COLO668 (cell line): ENCODE measurements around the gene CEP295NL.
"Not testable (repeated sequence)": the region's sequence is repeated elsewhere in the genome, so short reads cannot be mapped to it uniquely, and the experiment has no call there.

Experiments
- DNase-seq: peaks from one replicate; lab custom pipeline; 2025; ENCODE audit not compliant: unreplicated experiment; lab: John Stamatoyannopoulos, UW

The CEP295NL gene

DNA sequence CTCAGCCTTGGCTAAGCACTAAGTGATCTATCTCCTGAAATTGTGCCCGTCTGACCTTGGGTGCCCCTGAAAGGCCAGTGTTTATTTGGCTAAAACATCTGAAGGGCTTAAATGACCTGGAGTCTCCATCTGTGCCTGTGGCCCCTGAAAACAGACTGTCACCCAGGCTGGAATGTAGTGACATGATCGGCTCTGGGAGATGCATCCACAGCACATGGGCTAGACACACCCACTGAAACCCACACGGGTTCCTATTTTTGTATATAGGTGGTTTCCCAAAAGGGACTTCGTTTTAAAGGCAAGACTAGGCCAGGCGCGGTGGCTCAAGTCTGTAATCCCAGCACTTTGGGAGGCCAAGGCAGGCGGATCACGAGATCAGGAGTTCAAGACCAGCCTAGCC, 13.5 kb downstream of the CEP295NL start:
- DNase-seq: no peak

DNA sequence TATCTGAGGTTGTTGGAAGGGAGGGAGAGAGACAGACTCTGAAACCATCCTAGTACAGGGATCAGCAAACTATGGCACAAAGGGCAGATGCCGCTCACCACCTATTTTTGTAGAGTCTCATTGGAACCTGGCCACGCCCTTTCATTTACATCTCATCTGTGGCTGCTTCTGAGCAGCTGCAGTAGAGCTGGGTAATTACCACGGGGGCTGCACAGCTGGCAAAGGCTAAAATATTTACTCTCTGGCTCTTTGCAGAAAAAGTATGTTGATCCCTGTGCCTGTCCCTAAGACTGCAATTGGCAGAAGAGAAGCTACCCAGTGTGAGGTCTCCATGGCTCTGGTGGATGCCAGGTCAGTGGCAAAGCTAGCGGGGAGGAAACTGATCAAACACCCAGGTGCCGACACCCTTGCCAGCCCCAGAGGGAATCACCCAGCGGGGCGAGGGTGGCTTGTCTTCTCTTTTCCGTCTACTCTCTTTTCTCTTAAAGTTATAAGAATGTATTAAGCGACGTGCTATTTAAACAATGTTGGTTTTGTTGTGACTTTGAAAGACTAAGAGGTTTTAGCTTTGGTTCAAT, 14.0 kb downstream of the CEP295NL start:
- DNase-seq: no peak

DNA sequence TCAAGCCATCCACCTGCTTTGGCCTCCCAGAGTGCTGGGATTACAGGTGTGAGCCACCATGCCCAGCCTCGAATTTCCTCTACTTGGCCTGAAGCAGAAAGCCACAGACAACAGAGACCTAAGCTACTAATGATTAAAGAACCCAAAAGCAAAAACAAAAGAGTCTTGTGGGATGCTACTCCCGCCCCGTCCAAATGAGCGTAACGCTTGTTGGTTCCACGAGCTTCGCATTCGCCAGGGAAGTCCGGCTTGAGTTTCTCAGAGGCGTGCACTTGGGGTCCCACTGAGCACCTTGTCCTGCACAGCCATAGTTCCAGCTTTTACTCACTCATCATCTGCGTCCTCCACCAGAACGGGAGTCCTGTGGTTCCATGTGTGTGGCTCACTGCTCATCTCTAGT, 16.0 kb downstream of the CEP295NL start:
- DNase-seq: no peak

DNA sequence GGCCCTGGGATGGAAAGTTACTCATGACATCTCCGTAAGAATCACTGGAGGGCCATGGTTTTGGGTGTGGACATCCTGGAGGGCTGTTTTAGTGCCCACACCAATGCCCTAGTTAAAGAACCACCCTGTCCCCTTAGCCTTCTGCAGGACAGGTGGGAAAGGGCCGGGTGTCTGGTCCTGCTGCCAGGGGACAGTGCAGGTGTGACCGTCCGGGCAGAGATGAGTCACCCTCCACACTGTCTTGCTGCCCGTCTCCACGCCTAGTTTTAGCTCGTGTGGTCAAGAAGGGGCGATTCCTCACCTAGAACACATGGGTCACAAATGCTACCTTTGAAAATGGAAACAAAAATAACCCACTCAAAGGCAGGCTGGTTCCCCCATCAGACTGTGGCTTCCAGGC, 17.0 kb downstream of the CEP295NL start:
- DNase-seq: no peak

DNA sequence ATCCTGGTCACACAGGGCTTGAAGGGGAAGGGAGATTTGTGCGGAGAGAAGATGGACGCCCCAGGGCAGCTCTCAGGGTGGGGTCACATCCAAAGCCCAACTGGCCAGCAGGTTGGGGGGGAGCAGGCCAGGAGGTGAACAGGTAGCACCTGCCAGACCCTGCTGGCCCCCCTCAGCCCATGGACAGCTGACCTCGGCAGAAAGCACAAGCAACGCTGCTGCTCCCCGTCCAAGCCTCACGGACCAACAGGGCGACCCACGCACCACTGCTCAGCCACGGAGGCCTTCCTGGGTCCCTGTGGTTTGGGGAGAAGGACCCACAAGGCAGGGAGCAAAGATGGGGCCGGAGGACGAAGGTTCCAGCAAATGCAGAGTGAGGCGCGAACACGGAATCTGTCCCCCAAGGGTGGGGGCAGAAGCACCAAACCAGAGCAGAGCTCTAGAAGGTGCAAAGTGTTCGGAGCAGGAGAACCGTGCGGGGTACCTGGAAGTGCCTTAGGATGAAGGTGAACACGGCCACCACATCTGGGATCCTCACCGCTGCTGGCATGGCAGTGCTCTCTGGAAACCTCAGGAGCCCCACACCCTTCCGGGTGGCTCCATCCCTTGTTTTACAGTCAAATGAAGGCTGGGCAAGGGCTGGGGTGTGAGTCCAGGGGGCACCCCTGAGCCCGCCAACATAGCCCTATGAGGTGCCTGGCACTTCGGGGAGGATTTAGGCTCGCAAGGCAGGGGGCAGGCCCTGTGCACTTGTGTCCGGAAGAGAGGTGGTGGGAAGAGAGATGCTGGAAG, 17.9 kb downstream of the CEP295NL start:
- no peak for DNase-seq

DNA sequence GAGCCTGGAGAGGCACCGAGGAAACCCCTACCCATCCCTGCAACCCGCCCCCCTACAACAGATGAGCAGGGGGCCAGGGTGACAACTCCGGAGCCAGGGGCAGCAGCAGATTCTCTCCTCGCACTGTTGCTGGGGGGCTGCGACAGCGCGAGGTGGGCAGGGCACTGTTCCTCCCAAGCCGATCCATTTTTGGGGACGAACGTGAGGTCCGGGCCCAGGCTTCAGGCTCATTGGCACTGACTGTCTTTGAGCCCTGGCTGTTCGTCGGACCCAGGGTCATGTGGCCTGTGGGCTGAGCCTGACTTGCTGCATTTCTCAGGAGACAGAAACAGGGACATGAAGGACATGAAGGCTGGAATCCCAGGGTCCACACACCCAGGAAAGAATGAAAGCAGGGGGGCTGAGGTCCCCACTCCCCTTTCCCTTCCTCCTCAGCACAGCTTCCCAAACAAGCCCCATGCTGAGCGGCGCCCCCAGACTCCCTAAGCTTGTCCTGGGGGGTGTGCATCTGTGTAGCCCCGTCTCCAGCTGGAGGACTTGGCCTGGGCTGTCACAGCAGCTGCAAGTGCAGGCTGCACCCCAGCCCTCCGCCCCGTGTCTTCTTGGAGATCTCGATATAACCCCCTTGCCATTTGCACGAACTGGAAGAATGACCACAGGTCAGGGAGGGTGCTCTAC, 18.7 kb downstream of the CEP295NL start:
- no peak for DNase-seq

DNA sequence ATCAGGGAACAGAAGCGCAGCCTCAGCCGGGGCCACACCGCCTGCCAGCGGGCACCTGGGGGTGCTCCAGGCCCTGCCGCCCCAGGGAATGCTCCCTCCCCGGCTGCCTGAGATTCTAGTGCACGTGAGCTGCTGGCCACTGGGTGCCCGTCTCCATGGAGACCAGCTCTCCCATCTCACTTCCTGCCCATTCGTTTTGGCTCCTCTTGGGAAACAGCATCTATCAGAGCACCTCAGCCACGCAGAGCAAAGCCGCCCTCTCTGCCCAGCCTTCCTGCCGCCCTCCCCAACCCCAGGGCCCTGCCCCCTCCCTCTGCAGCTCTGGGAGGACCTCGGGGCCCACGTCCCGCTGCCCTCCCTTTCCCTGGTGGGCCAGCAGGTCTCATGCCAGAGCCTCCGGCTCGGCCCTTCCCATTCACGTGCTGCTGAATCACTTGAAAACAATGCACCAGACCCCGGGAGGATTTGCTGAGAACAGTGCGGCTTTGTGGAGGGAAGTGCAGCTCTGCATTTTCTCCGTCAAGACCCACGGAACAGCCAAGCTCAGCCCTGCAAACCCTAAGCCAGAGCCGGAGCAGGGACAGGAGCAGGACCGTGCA, 19.4 kb downstream of the CEP295NL start:
- peak; percentile 62 for DNase-seq

DNA sequence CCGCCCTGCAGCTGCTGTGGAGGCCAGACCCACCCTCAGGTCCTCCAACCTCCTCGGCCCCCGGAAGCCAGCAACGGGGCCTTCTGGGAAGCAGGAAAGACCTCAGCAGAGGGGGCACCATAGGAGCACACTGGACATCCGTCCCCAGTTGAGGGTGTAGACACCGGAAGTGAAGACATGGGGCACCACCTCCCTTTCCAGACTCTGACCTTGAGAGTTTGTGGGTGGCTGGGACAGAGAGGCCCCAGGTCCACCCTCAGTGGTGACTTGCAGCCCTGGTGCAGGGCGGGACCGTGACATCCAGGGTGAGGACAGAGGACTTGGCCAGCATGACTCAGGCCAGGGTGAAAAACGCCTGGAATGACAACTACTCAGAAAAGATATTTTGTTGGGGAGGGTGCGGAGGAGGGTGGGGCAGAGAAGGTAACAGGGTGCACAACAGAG, 19.9 kb downstream of the CEP295NL start:
- no peak for DNase-seq

DNA sequence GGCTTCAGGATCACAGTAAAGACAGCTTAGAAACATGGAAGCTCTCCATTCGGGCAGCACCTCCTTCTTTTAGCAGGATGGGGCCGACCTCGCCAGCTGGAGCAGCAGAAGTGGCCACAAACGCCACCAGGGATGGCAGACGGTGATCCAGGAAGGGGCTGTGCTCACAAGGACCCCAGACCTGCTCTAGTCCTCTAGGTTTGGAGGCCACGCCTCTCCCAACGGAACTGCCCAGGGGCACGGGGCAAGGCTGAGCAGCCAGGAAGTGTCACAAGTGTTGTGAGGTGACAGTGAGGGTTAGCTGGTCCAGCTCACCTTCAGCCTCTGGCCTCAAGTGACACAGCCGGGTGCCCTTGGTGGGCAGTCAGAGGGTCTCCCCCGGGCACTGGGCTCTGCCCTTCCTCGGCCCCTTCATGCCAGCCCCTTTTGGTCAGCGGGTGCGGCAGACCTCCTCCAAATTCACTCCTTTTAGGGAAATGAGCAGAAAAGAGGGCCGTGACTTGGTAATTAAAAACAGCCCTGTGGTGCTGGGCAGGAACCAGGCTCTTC, 20.4 kb downstream of the CEP295NL start:
- DNase-seq: no peak

DNA sequence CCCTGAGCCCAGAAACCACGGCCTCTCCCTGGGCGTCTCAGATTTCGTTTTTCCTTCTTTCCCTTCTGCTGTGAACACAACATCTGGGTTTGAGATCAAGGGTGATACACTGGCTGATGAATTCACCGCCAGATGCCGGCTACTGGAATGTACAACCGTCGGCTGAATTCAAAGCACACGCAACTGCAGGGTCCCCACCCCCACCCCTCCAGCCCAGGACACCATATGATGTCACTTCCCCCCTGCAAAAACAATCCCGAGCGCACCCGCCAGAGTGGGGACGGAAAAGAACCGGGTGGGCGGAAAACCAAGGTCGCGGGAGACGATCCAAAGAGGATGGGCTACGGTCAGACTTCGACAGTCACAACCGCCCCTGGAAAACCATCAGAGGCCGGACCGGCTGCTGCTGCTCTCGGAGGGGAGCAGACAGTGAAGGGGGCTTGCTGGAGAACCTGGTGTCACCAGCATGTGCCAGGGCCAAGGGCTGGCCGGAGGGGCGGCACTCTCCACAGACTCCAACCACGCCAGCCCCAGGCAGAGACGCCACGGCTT, 23.3 kb downstream of the CEP295NL start:
- no peak for DNase-seq

DNA sequence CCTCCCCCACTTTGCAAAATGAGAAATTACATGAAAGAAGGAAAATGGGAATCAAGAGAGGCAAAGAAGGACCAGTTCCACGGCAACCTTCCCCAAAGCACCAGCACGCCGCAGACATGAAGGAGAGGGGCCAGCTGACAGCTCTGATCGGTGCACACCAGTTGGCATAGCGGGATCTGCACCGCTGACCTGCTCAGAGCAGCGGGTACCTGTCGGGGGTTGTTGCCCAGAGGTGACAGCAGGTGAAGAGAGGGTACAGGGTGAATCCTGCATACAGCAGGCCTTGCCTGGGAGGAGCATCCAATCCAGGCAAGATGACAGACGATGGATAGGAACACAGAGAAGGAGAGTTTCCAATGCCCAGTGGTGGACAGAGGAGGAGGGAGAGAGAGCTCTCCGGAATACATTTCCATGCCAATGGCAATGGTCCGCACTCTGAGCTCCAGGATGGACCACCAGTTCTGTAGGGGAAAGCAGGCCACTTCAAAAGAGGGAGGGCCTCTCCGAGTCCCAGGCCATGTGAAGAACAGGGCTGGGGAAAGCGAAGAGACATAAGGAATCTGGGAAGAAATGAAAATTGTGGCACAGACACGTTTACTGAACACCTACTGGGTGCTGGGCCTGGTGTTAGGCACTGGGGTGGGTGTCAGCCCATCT, 24.0 kb downstream of the CEP295NL start:
- DNase-seq: no peak

DNA sequence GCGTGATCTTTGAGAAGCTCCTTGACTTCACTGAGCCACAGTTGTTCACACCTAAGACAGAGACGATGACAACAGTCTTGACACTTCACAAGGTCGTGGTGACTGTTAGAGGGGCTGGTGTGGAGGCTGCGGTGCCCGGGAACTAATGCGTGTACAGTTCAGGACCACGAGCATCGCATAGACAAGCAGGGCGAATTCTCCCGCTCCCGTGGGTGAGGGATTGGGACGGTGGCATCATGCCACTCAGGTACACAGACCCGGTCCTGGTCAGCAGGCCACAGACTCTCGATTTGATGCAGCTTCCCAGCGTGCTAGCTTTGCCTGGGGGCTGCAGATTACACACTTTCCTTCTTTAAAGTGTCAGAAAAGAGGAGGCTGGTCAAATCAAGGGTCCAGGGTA, 24.7 kb downstream of the CEP295NL start:
- no peak for DNase-seq

DNA sequence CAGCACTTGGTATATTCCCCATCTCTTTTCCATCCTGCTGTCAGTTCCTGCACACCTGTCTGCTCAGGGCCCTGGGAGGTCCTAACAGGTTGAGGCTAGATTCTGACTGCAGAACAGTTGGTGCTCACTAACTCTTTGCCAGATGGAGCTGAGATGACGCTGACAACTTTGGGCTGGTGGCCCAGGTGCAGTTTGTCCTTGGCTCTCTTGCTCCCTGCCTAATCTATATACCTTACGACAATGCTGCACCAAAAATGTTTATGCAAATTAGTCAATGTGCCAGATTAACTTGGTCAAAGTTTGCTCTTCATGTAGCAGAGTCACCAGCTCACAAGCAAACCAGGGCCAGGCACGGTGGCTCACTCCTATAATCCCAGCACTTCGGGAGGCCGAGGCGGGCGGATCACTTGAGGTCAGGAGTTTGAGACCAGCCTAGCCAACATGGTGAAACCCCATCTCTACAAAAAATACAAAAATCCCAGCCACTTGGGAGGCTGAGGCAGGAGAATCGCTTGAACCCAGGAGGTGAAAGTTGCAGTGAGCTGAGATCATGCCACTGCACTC, 26.0 kb downstream of the CEP295NL start:
- not testable (repeated sequence) for DNase-seq

DNA sequence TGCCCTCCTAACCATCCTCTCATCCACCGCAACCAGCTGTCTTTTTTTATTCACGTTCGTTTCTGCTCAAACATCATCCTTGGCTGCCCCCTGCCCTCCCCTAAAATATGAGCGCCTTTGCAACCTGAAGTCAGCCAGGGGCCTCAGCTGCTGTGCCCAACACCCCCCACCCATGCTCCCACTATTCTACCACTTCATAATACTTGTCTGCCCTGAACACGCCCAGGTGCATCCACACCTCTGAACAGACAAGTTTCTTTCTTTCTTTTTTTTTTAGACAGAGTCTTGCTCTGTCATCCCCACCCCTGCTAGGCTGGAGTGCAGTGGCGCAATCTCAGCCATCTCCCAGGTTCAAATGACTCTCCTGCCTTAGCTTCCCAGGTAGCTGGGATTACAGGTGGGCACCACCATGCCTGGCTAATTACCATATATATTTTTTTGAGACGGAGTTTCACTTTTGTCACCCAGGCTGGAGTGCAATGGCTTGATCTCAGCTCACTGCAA, 26.9 kb downstream of the CEP295NL start:
- no peak for DNase-seq

DNA sequence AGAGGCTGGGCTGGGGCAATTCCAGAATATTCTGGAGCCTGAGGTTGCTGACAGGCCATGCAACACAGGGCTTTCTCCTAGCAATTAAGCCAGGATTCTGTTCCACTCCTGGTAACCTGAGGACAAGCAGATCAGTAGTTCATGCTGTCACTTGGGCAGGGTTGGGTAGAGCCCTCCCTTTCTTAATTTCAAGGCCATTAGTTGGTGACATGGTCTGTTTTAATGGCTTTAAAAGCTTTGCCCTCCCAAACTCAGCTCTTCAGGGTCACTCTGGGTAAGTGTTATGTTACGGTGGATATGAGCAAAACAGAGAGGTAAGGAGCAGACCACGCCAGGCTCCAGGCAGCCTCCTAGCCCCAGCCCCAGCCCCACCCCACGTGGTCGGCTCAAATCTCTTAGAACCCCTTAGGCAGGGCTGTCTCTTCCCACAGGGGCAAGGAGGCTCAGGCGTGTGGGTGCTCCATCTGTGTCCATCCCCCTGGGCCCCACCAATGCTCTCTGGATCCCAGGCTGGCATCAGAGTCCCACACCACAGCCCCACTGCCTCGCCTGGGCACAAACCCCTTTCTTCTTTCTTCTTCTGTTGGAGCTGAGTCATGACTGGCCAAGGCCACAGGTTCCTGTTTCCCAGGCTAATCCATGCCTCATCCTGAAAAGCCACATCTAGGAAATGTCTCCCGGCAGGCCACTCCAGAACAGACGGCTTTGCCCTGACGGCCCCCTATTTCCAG, 27.5 kb downstream of the CEP295NL start:
- DNase-seq: no peak

DNA sequence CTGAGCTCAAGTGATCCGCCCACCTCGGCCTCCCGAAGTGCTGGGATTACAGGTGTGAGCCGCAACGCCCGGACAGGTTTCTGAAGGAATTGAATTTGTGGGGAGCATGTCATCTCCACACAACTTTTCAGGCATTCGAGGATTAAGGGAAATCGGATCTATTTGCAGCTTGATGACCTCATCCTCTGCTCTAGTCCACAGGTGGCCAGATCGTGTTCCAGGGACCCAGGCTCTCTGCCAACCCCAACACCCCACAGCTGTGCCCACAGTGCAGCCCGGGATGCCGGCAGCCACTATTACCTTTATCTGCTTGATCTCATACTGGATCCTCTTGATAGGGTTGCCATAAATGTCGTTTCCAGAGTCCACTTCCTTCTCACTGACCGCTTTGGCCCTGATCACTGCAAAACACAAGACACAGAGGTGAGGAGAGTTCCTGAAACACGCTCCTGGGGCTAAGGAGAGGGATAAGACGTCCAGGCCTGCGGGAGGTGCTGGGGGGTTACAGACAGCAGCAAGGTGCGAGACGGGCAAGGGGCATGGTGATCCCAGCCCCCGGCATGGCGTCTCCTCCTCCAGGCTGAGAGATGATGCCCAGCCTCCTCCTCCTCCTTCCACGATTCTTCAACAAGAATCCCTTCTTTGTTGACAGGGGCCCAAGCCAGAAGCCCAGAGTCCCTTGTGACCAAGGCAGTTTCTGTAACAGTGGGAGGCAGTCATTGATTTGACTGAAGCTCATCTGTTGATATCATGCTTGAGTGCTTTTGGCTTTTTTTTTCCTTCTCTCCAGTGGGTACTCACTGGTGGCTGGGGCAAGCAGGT, 29.3 kb downstream of the CEP295NL start:
- DNase-seq: peak; percentile 67

DNA sequence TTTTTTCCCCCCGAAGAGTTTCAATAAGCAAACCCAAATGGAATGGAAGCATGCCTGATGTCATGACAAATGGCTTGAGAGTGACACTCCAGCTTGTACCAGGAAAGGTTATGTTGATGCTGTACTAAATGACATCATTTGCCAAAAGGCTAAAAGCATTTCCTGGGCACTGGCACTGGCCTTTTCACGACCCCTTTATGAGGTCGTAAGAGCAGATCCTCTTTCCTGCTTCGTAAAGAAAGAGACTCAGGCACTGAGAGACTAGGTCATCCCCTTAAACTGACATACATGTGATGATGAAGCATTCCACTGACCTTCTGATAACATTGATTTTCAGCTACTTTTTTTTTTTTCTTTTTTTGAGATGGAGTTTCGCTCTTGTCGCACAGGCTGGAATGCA, 30.5 kb downstream of the CEP295NL start:
- DNase-seq: no peak

DNA sequence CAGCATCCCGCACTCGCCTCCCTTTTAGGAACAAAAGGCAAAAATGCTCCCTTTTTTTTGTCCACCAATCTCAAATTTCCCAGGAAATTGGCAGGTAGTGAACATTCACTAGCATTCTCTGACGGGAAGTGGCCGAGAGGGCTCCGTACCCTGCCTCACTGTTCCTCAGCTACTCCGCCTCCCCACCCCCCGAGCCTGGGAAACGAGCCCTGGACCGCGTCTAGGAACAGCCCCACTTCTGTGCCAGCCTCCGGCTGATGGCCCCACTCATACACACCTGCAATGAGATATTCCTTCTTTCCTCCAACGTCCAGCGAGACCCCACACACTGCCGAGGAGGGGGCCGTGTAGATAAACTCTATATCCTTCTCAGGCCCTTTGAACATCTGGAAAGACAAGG, 32.4 kb downstream of the CEP295NL start:
- no peak for DNase-seq

DNA sequence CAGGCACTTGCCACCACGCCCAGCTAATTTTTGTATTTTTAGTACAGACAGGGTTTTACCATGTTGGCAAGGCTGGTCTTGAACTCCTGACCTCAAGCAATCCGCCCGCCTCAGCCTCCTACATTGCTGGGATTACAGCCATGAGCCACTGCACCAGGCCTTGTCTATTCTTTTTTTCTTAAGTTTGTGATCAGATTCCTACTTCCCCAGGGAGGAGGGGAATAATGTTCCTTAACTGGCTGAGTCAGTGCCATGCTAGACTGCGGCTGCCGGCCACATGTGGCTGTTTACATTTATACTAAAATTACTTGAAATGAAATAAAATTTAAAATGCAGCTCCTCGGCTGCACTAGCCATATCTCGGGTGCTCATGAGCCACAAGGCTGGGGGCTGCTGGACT, 34.6 kb downstream of the CEP295NL start:
- DNase-seq: no peak
